ENCODE measurements around the gene PACSIN3.

DNA sequence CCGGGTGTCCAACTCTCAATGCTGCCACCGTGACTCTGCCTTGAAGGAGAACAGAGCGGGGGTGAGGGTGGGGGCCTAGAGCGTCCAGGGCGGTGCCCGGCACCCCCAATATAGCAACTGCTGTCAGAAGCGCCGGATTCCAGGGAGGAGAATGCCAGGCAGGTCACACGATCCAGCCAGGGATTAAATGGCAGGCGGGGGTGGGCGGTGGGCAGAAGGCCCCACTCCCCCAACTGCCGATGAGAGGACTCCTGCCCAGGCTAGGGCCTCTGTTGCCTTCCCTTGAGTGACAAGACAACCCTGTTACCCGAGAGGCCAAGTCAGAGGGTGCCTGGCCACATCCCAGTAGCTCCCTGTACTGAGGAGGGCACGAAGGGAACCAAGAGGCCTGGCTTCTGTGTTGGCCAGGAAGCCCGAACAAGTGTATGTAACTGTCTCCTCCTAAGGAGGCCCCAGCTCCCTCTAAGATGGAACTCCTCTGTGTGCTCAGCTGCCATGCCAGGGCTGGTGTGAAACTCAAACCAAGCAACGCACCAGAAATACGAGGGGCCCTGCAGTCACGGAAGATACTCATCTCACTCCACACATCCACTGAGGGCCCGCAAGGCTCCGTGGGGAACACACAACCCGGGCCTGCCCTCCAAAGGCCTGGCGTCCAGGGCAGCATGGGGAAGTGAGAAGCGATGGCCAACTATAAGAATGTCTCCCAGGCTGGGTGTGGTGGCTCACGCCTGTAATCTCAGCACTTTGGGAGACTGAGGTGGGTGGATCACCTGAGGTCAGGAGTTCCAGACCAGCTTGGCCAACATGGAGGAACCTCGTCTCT is 3.0 kb downstream of the PACSIN3 start:
- TF ChIP-seq, protein P1, sequence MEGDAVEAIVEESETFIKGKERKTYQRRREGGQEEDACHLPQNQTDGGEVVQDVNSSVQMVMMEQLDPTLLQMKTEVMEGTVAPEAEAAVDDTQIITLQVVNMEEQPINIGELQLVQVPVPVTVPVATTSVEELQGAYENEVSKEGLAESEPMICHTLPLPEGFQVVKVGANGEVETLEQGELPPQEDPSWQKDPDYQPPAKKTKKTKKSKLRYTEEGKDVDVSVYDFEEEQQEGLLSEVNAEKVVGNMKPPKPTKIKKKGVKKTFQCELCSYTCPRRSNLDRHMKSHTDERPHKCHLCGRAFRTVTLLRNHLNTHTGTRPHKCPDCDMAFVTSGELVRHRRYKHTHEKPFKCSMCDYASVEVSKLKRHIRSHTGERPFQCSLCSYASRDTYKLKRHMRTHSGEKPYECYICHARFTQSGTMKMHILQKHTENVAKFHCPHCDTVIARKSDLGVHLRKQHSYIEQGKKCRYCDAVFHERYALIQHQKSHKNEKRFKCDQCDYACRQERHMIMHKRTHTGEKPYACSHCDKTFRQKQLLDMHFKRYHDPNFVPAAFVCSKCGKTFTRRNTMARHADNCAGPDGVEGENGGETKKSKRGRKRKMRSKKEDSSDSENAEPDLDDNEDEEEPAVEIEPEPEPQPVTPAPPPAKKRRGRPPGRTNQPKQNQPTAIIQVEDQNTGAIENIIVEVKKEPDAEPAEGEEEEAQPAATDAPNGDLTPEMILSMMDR (optimal IDR thresholded peaks at IDR 0.05 in 1 of 3, IDR thresholded peaks at IDR 0.05 in 1 of 3, conservative IDR thresholded peaks at IDR 0.05 in 1 of 3; ENCODE audit: extremely low read depth in 1 of 3, insufficient read depth in 2 of 3, low read length in 3 of 3), result no peak
- TF ChIP-seq EZH2 (IDR thresholded peaks at IDR 0.05; ENCODE audit: low read length), result no peak
